GM12874 (cell line): ENCODE measurements around the gene CCDC9B.

Source experiments
- CTCF ChIP-seq: IDR thresholded peaks from 2 replicates; pipeline ENCODE4 v1.5.1; 2011; ENCODE audit warnings: low read depth, mild to moderate bottlenecking, control low read depth, low read length, moderate library complexity; ENCODE audit not compliant: insufficient read depth

CCDC9B gene

GRCh38 chr15:40336744-40337122 lies 4.0 kb downstream of the CCDC9B start:
- TF ChIP-seq CTCF = peak; percentile 72

GRCh38 chr15:40335938-40336743 lies 4.6 kb downstream of the CCDC9B start:
- TF ChIP-seq CTCF = no peak

- no peak for TF ChIP-seq CTCF
Observed at GRCh38 chr15:40334941-40335795, 5.6 kb downstream of the CCDC9B start.

- no peak for TF ChIP-seq CTCF
Observed at GRCh38 chr15:40334541-40334940, 6.2 kb downstream of the CCDC9B start.

- TF ChIP-seq CTCF = no peak
Observed at GRCh38 chr15:40333922-40334492, 6.7 kb downstream of the CCDC9B start.

GRCh38 chr15:40332113-40332781 lies 8.5 kb downstream of the CCDC9B start:
- TF ChIP-seq CTCF = no peak

- TF ChIP-seq CTCF = no peak
Observed at GRCh38 chr15:40331637-40332036, 9.1 kb downstream of the CCDC9B start.
